DOHH2 (cell line): ENCODE results near the gene APOOL.
A peak's percentile ranks its signal among the peaks of the same experiment; 100 is the strongest.

Experiments used
- H3F3A ChIP-seq: fragments of 200-600 bp; sonication (generic), shearing (Covaris generic); 2 replicates; pipeline ENCODE4 v1.6.0; 2016; ENCODE audit warnings: antibody characterized with exemption, mild to moderate bottlenecking; ENCODE audit not compliant: control insufficient read depth, insufficient read depth
- H3K27ac ChIP-seq: fragments of 200-600 bp; sonication (generic); 2 replicates; pipeline ENCODE4 v1.5.1; 2014; ENCODE audit warnings: low read depth, mild to moderate bottlenecking, low read length, moderate library complexity
- H3K27me3 ChIP-seq: fragments of 200-600 bp; sonication (generic); 2 replicates; pipeline ENCODE4 v1.6.1; 2014; ENCODE audit warnings: mild to moderate bottlenecking, low read length, mixed read lengths; ENCODE audit not compliant: control insufficient read depth
- H3K36me3 ChIP-seq: fragments of 200-600 bp; sonication (generic); 2 replicates; pipeline ENCODE4 v1.6.1; 2014; ENCODE audit warnings: mild to moderate bottlenecking, low read length, moderate library complexity, mixed read lengths; ENCODE audit not compliant: control insufficient read depth
- H3K4me1 ChIP-seq: fragments of 200-600 bp; sonication (generic); 2 replicates; pipeline ENCODE4 v1.6.1; 2014; ENCODE audit warnings: mild to moderate bottlenecking, low read length, mixed read lengths; ENCODE audit not compliant: control insufficient read depth
- H3K4me2 ChIP-seq: fragments of 200-600 bp; sonication (generic); 2 replicates; pipeline ENCODE4 v1.6.0; 2014; ENCODE audit warnings: mild to moderate bottlenecking, low read length, moderate library complexity
- H3K4me3 ChIP-seq: fragments of 200-600 bp; sonication (generic); 2 replicates; pipeline ENCODE4 v1.5.1; 2014; ENCODE audit warnings: mild to moderate bottlenecking, low read length, mixed read lengths
- H3K79me2 ChIP-seq: fragments of 200-600 bp; sonication (generic); 2 replicates; pipeline ENCODE4 v1.6.1; 2014; ENCODE audit warnings: mild to moderate bottlenecking, low read length, mixed read lengths; ENCODE audit not compliant: control insufficient read depth
- H3K9me2 ChIP-seq: fragments of 200-600 bp; sonication (generic); replicated peaks from 2 replicates; pipeline ENCODE4 v1.6.1; 2014; ENCODE audit warnings: mild to moderate bottlenecking, low read length, mixed read lengths; ENCODE audit not compliant: control insufficient read depth
- H3K9me3 ChIP-seq: fragments of 200-600 bp; sonication (generic); 2 replicates; pipeline ENCODE4 v1.6.1; 2014; ENCODE audit warnings: antibody characterized with exemption, low read length, mixed read lengths; ENCODE audit not compliant: control insufficient read depth, insufficient read depth
- H4K20me1 ChIP-seq: fragments of 200-600 bp; sonication (generic); 2 replicates; pipeline ENCODE4 v1.6.0; 2014; ENCODE audit warnings: low read depth, mild to moderate bottlenecking, antibody characterized with exemption, low read length, moderate library complexity; ENCODE audit not compliant: control insufficient read depth, insufficient read depth
- EZH2phosphoT487 ChIP-seq: fragments of 200-600 bp; sonication (generic); IDR thresholded peaks from 2 replicates; pipeline ENCODE4 v1.6.1; 2017; ENCODE audit warnings: borderline replicate concordance, mild to moderate bottlenecking, antibody characterized with exemption, low read length, moderate library complexity, mixed read lengths
- TF ChIP-seq, protein P1 (sequence below): fragments of 200-600 bp; sonication (generic); IDR thresholded peaks from one replicate; pipeline ENCODE4 v1.5.1; 2014; ENCODE audit warnings: antibody characterized with exemption, mild to moderate bottlenecking, low read depth, low read length; ENCODE audit not compliant: poor library complexity, severe bottlenecking

Gene APOOL

DNA sequence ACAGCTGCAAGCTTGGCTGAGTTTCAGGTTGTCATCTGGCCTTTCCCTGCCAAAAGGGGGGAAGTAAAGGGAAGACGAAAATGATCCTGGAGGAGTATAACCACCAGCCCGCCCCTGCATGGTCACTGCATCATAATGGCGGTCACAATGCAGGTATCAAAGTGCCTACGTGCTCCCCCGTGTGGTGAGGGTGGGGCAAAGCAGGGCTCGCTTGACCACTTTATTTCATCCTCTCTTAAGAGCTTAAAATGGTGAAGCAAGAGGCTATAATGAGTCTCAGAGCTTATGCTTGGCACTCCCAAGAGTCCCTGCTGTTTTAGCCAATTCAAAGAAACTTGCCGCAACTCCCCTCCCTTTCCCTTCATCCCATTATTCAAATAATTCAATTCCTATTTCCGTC lies 105.6 kb downstream of the APOOL start:
- no peaks in the 10 kb centered on the region for H3K9me2 ChIP-seq
- no peak overlapping the region for H3K4me2 ChIP-seq

DNA sequence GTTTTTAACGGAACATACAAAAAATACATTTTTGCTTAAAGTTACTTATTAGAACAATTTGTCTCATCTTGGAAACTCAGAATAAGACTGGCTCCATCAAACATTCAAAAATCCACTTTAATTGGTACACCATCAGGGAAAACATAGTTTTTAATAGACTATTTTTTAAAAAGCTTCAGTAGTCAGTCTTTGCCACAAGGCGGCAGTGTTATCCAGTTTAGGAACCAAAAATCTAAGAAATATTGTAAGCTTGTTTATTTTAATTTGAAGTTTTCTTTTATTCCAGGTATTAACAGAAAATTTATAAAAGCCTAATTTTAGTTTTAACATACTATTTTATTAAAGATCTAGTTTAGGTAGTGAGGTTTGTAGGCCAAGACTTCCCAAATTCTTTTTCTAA lies 107.7 kb downstream of the APOOL start:
- H3K9me3 ChIP-seq: no peaks in the 10 kb centered on the region
- no peak overlapping the region for H3K4me3 ChIP-seq
- no peaks in the 10 kb centered on the region for H3K36me3 ChIP-seq
- no peaks in the 10 kb centered on the region for H3K27me3 ChIP-seq
- H3K4me1 ChIP-seq: no peaks in the 10 kb centered on the region
- no peaks in the 10 kb centered on the region for H4K20me1 ChIP-seq
- no peaks in the 10 kb centered on the region for H3K9me2 ChIP-seq
- H3K27ac ChIP-seq: no peak overlapping the region
- H3F3A ChIP-seq: no peaks in the 10 kb centered on the region
- H3K79me2 ChIP-seq: no peaks in the 10 kb centered on the region
- no peak overlapping the region for H3K4me2 ChIP-seq
- TF ChIP-seq, protein P1, sequence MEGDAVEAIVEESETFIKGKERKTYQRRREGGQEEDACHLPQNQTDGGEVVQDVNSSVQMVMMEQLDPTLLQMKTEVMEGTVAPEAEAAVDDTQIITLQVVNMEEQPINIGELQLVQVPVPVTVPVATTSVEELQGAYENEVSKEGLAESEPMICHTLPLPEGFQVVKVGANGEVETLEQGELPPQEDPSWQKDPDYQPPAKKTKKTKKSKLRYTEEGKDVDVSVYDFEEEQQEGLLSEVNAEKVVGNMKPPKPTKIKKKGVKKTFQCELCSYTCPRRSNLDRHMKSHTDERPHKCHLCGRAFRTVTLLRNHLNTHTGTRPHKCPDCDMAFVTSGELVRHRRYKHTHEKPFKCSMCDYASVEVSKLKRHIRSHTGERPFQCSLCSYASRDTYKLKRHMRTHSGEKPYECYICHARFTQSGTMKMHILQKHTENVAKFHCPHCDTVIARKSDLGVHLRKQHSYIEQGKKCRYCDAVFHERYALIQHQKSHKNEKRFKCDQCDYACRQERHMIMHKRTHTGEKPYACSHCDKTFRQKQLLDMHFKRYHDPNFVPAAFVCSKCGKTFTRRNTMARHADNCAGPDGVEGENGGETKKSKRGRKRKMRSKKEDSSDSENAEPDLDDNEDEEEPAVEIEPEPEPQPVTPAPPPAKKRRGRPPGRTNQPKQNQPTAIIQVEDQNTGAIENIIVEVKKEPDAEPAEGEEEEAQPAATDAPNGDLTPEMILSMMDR: peak; percentile 29
- TF ChIP-seq EZH2phosphoT487: no peak

More for the DNA sequence above, 105.6 kb downstream of the APOOL start:
- no peaks in the 10 kb centered on the region for H3K36me3 ChIP-seq
- H4K20me1 ChIP-seq: no peaks in the 10 kb centered on the region
- H3K27ac ChIP-seq: no peak overlapping the region
- no peak for TF ChIP-seq EZH2phosphoT487
- TF ChIP-seq, protein P1: peak; percentile 61
- no peaks in the 10 kb centered on the region for H3K79me2 ChIP-seq
- H3K4me3 ChIP-seq: no peak overlapping the region
- H3K4me1 ChIP-seq: no peaks in the 10 kb centered on the region
- no peaks in the 10 kb centered on the region for H3K27me3 ChIP-seq
- no peaks in the 10 kb centered on the region for H3K9me3 ChIP-seq
- H3F3A ChIP-seq: no peaks in the 10 kb centered on the region

DNA sequence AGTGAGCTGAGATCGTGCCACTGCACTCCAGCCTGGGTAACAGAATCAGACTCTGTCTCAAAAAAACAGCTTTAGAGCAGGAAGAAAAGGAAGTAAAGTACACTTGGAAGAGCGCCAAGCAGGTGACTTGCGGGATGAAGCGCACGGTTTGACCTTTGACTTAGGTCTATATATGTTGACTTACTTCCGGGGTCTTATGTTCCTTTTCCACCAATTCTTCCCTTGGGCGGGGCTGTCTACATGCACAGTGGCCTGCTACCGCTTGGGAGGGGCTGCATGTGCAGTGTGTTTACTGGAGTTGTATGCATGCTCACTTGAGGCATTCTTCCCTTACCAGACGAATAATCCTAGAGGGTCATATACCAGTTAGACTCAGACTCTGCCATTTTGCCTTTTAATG lies 108.6 kb downstream of the APOOL start:
- TF ChIP-seq, protein P1: no peak
- TF ChIP-seq EZH2phosphoT487: no peak
- Histone ChIP-seq H3K9me2 (no peaks in the 10 kb centered on the region), H3K36me3 (no peaks in the 10 kb centered on the region), H3K4me1 (no peaks in the 10 kb centered on the region), H3K4me3 (no peak overlapping the region), H3K79me2 (no peaks in the 10 kb centered on the region), H3K9me3 (no peaks in the 10 kb centered on the region), H3K27me3 (no peaks in the 10 kb centered on the region), H4K20me1 (no peaks in the 10 kb centered on the region), H3F3A (no peaks in the 10 kb centered on the region), H3K27ac (no peak overlapping the region), H3K4me2 (no peak overlapping the region)

DNA sequence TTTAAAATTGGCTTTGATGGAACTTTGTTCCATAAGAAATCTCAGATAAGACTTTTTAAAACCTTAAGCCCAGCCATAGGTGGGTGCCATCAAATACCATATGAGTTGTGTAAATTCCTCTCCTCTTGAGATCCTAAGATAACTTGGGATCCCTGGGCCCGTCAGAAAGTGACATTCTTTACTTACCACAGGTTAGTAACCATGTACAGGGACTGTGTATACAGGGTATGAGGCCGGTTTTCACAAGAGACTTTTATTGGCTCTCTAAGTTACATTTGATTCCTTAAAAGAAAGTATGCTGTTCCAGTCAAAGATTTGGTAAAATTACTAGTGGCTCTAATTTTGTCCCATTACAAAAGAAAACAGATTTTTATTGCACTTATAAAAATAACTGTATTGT lies 110.1 kb downstream of the APOOL start:
- Histone ChIP-seq H3K4me3 (no peak overlapping the region), H4K20me1 (no peaks in the 10 kb centered on the region), H3K79me2 (no peaks in the 10 kb centered on the region), H3K4me2 (no peak overlapping the region), H3K27me3 (no peaks in the 10 kb centered on the region), H3K36me3 (no peaks in the 10 kb centered on the region), H3K9me3 (no peaks in the 10 kb centered on the region), H3F3A (no peaks in the 10 kb centered on the region), H3K4me1 (no peaks in the 10 kb centered on the region), H3K9me2 (no peaks in the 10 kb centered on the region), H3K27ac (no peak overlapping the region)
- no peak for TF ChIP-seq EZH2phosphoT487
- TF ChIP-seq, protein P1: no peak
